ENCODE data around the gene NOX3. TPM values are rescaled to one million over a fixed set of nuclear protein-coding genes. Genes with fewer than 3 reads are reported as not detected.

Gene NOX3
- total and polyA plus RNA-seq, 2 donors (not counting 3 experiments of a cell fraction or from before 2014, with no cell fraction given) = not detected

- intact Hi-C loops (cut with micrococcal nuclease) (loop anchor here (5.0 kb wide), 1 partner anchor 1189 kb away; no protein-coding TSS in a partner anchor), dilution Hi-C loops (cut with MboI; ENCODE audit: extremely low pct_ligation_motif_present, low sequenced_read_pairs) (no loop called here)
- ChIA-PET POLR2A (no interaction called here), CTCF (no interaction called here)
- H3K27ac ChIP-seq (ENCODE audit: insufficient read depth, low read depth, low read length) = no peak overlapping the region
- no peaks in the 10 kb centered on the region for H3K4me1 ChIP-seq (ENCODE audit: control insufficient read depth, extremely low read depth, insufficient read depth, low read length)
- DNase-seq (ENCODE audit: low read depth, low spot score) = no peak
- H4K20me1 ChIP-seq (replicated peaks; ENCODE audit: control insufficient read depth, extremely low read depth, insufficient read depth, low read length) = no peaks in the 10 kb centered on the region
- no peaks in the 10 kb centered on the region for H3K36me3 ChIP-seq (ENCODE audit: control insufficient read depth in 2 of 2, extremely low read depth in 1 of 2, insufficient read depth in 2 of 2, low read length in 2 of 2)
- H3K9ac ChIP-seq (replicated peaks; ENCODE audit: extremely low read depth, insufficient read depth, low read length) = no peak overlapping the region
- H2AFZ ChIP-seq (ENCODE audit: low read depth, low read length) = no peak overlapping the region
- H3K9me1 ChIP-seq (replicated peaks; ENCODE audit: control insufficient read depth, extremely low read depth, insufficient read depth, low read length) = no peaks in the 10 kb centered on the region
- TF ChIP-seq, protein P1, sequence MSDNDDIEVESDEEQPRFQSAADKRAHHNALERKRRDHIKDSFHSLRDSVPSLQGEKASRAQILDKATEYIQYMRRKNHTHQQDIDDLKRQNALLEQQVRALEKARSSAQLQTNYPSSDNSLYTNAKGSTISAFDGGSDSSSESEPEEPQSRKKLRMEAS (IDR thresholded peaks at IDR 0.05; ENCODE audit: insufficient read depth, insufficient read length) = no peak
- H3K9me3 ChIP-seq (replicated peaks; ENCODE audit: control insufficient read depth, insufficient read depth, low read length) = no peaks in the 10 kb centered on the region
- no TSS peak for BruUV-seq (replicated peaks)
- FAIRE-seq = no peak
- no peaks in the 10 kb centered on the region for H3K79me2 ChIP-seq (ENCODE audit: control insufficient read depth, insufficient read depth, low read length)
- no peak overlapping the region for H3K4me3 ChIP-seq (replicated peaks in 1 of 3; ENCODE audit: insufficient read depth in 1 of 3, low read depth in 1 of 3, low read length in 3 of 3)
- H3K27me3 ChIP-seq (ENCODE audit: control insufficient read depth in 2 of 2, insufficient read depth in 2 of 2, low read length in 2 of 2) = peaks cover 0 to 5% of the 10 kb centered on the region in 2 experiments
- H3K4me2 ChIP-seq (ENCODE audit: insufficient read depth, low read length) = no peak overlapping the region
These were observed 82.4 kb downstream of the NOX3 start for GRCh38 chr6:155373276-155373675.

DNA sequence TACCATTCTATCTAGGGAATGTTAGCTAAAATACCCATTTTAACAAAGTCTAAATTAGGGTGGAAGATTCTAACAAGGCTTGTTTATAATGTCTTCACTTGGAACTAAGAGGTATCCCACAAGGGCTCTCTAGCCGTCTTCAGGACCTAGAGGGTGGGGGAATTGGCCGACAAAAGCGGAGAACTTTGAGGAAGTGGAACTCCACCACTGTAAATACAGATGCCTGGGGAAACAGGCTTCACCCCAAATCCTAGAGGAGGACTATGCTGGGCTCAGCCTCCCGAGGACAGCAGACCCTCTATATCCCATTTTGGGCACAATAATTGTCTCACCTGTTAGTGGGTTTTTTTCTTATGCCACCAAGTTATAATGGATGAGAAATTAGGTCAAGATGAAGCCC lies 83.4 kb downstream of the NOX3 start:
- no peak for DNase-seq (ENCODE audit: low read depth, low spot score)
- no peak for TF ChIP-seq POLR2AphosphoS5 (IDR thresholded peaks at IDR 0.05; ENCODE audit: insufficient read depth, low read depth, low read length)
- no peak for TF ChIP-seq MYC (IDR thresholded peaks at IDR 0.05; ENCODE audit: low read depth, low read length)
- no peak for TF ChIP-seq EZH2 (IDR thresholded peaks at IDR 0.05; ENCODE audit: borderline replicate concordance, low read depth, low read length, severe bottlenecking)
- no peak for FAIRE-seq
- Histone ChIP-seq H3K4me1 (ENCODE audit: control insufficient read depth, extremely low read depth, insufficient read depth, low read length) (no peaks in the 10 kb centered on the region), H3K27me3 (ENCODE audit: control insufficient read depth in 2 of 2, insufficient read depth in 2 of 2, low read length in 2 of 2) (peaks cover 0 to 5% of the 10 kb centered on the region in 2 experiments), H4K20me1 (replicated peaks; ENCODE audit: control insufficient read depth, extremely low read depth, insufficient read depth, low read length) (no peaks in the 10 kb centered on the region), H3K79me2 (ENCODE audit: control insufficient read depth, insufficient read depth, low read length) (no peaks in the 10 kb centered on the region), H3K4me3 (replicated peaks in 1 of 3; ENCODE audit: insufficient read depth in 1 of 3, low read depth in 1 of 3, low read length in 3 of 3) (no peak overlapping the region), H3K9me3 (replicated peaks; ENCODE audit: control insufficient read depth, insufficient read depth, low read length) (no peaks in the 10 kb centered on the region), H3K9ac (replicated peaks; ENCODE audit: extremely low read depth, insufficient read depth, low read length) (no peak overlapping the region), H2AFZ (ENCODE audit: low read depth, low read length) (no peak overlapping the region), H3K36me3 (ENCODE audit: control insufficient read depth in 2 of 2, extremely low read depth in 1 of 2, insufficient read depth in 2 of 2, low read length in 2 of 2) (no peaks in the 10 kb centered on the region), H3K27ac (ENCODE audit: insufficient read depth, low read depth, low read length) (no peak overlapping the region), H3K9me1 (replicated peaks; ENCODE audit: control insufficient read depth, extremely low read depth, insufficient read depth, low read length) (no peaks in the 10 kb centered on the region), H3K4me2 (ENCODE audit: insufficient read depth, low read length) (no peak overlapping the region)
- intact Hi-C loops (cut with micrococcal nuclease) = loop anchor here (5.0 kb wide), 1 partner anchor 1190 kb away; no protein-coding TSS in a partner anchor
- BruUV-seq (replicated peaks) = no TSS peak
- dilution Hi-C loops (cut with MboI; ENCODE audit: extremely low pct_ligation_motif_present, low sequenced_read_pairs) = no loop called here
- ChIA-PET CTCF (no interaction called here), POLR2A (no interaction called here)

Data from endothelial cell of umbilical vein (primary cell).